Neural progenitor cell (in vitro differentiated cells): ENCODE results near the gene PLEKHA7.

ENCODE experiments used
- EZH2phosphoT487 ChIP-seq: fragments of 200-600 bp; sonication (generic); IDR thresholded peaks from 2 replicates; pipeline ENCODE4 v1.6.1; 2017; ENCODE audit warnings: antibody characterized with exemption
- TF ChIP-seq, protein P1 (sequence below): fragments of 200-600 bp; sonication (generic); IDR thresholded peaks from 2 replicates; pipeline ENCODE4 v1.5.1; 2017; ENCODE audit warnings: antibody characterized with exemption, mild to moderate bottlenecking

DNA sequence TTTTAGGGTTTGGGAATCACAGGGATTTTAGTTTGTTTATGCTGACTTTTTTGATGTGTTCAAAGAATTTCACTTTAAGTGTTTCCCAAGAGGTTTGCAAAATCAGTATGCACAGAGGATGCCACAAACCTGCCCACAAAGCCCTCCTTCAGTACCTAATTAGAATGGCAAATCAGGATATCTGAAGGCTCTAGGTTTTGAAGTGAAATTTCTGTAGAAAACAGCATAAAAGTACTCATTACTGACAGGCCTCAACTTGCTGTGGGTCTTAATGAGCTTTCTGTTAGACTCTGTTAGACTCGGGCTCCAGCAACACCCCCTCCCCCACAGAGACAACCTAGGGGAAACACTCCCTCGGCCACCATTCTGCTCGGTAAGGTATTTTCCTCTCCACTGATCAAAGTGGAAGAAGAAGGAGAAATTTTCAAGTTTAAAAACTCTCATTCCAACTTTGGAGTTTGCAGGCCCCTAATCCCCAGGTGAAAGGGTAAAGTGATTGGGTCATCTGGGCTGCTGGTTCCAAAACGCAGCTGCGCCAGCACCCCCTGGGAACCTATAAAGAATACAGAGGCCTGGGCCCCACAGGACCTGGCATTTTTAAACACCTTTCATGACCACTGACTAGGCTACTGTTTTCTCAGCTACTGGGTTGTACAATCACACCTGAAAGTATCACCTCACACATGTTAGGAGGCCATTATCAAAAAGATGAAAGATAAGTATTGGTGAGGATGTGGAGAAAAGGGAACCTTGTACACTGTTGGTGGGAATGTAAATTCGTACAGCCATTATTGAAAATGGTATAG, 67.5 kb downstream of the PLEKHA7 start:
- TF ChIP-seq EZH2phosphoT487 = no peak
- TF ChIP-seq, protein P1, sequence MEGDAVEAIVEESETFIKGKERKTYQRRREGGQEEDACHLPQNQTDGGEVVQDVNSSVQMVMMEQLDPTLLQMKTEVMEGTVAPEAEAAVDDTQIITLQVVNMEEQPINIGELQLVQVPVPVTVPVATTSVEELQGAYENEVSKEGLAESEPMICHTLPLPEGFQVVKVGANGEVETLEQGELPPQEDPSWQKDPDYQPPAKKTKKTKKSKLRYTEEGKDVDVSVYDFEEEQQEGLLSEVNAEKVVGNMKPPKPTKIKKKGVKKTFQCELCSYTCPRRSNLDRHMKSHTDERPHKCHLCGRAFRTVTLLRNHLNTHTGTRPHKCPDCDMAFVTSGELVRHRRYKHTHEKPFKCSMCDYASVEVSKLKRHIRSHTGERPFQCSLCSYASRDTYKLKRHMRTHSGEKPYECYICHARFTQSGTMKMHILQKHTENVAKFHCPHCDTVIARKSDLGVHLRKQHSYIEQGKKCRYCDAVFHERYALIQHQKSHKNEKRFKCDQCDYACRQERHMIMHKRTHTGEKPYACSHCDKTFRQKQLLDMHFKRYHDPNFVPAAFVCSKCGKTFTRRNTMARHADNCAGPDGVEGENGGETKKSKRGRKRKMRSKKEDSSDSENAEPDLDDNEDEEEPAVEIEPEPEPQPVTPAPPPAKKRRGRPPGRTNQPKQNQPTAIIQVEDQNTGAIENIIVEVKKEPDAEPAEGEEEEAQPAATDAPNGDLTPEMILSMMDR = no peak
